CD4-positive, alpha-beta T cell treated with Interleukin-4 for 4 hours (primary cell): ENCODE results near the gene ATG7.

Experiments
- DNase-seq: peaks from one replicate; pipeline ENCODE4 v3.0.0-alpha.2; 2020

ATG7 gene

DNA sequence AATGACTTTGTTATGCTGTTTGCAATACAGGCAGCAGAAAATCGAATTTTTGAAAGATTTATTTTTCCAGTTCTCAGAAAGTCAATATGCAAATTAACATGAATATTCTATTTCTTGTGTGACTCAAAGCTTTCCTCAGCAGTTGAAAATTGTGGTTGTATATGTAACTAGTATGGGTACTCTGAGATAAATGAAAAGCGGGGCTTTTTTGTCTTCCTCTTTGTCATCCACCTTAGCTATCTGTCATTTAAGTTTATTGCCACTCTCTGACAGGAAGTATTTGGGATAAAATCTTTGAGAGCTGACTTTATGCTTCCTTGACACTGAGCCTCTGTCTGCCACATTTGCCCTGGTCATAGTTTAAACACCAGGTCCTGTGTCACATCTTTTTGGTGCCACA is 91.5 kb downstream of the ATG7 start:
- no peak for DNase-seq

DNA sequence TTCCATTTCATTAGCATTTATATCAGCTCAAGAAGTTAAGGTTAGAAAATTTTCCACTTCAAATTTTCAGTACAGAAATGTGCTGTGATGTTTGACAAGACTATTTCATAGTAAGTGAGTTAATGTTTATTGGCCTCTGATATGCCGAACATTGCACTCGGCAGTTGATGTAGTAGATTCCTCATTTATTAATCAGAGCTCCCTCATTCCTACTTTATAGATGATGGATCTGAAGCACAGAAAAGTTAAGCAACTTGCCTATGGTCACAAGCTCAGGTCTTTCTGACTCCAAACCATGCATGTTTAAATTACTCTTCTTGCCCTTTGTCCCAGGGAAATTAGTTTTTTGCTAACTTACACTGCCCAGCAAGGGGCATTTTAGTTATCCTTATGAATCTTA is 92.0 kb downstream of the ATG7 start:
- no peak for DNase-seq

DNA sequence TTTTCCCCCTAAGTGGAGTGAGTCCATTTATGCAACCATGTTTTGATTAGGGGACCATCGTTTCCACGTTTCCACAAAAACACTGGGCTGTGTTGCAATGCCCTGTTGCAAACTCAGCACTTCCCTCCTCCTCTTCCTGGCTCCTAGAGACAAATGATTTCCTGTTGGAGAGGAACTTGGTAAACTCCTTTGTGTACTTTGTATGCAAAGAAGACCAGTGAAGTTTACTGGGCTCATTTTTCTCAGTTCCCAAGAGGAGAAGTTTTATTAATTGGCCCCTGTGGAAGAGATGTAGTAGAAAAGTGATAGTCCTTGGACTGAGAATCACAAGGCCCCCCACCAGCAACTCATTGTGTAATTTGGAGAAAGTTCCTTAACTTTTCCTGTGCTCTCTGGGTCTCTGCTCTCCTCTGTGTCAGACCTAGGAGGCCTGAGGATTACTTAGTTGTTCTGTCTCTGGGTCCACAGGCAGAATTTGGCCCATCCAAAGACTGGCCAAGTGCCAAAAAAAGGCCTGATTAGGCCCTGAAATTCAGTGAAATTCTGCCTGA is 95.0 kb downstream of the ATG7 start:
- DNase-seq: no peak

DNA sequence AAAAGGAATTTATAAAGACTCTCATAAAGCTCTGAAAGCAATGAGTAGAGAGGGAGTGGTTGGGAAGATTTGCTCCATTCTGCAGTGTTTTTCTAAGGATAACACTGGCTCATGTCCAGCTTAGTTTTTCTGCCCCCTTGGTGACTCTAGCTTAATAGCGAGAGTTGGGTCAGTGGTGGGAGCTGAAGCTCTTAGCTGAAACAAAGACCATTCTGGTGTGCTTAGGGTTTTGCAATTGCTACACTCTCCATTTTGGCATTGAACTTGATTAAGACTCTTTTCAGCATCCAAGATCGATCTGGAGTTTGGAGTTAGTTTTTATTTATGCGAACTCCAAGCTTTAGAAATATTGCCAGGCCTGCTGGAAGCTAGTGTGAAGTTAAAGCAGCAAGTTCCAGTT is 98.0 kb downstream of the ATG7 start:
- DNase-seq: no peak

DNA sequence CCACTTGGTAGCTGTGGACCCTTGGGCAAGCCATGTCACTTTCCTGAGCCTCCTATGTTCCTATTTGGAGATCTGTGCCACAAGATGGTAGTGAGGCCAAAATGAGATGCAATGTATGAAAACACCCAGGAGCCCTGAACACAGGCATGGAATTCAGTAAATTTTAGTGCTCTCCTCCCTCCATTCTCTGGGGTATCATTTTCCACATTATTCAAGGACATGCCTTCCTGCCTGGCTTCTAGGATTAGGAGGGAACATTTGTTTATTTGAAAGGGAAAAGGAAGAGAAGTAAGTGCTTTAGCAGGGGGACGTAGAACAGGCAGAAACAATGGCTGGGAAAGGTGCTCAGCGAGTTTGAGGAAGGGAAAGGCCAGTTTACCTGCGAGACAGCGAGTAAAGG is 98.8 kb downstream of the ATG7 start:
- DNase-seq: no peak

DNA sequence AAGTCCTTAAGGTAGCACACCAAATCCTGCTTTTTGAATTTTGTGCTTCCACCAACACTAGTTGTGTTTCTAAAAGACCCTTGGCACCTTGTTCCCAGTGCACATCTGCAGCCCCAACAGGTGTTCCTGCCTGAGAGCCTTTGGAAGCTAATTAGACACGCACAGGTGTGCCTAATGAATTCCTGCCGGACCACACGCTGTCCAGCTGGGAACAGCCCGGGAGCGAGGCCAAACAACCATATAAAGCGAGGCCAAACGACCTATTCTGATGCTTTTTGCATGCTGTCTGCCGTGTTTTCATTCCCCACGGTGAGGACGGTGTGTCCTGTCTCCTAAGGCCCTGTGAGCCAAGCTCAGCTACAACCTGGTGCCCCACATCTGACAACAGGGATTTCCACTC is 99.5 kb downstream of the ATG7 start:
- no peak for DNase-seq

DNA sequence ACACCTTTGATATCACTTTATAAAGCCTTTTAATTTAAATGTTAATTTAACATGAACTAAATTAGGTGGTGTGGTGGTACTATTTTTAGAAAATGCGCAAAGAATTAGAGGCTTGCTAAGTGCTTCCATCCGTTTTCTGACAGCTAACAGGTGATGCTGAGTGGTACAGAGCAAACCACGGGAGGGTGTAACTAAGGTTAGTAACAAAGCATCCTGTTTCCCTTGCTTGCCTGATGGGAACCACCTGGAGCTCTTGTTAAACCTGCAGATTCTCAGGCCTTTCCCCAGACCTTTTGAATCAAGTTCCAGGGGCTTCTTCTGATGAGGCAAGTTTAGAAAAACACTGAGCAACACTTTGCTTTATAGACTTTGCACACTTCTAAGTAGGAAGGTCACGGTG is 101.0 kb downstream of the ATG7 start:
- DNase-seq: no peak

DNA sequence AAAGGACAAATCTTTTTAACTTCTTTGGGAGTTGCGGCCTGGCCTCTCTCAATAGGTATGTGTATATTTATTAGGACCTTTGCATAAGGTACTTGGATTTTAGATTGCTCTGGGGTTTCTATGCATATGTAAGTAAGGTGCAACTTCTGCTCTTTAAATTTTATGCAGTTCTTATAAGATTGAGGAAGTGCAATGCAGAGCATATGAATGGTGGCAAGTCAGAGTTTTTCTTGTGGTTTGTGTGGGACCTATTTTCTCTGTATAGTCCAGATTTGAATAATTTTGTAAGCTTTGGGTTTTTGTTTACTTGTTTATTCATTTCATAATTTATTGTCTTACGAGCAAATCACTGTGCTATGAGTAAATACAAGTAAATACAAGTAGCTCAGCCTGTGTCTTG is 101.5 kb downstream of the ATG7 start:
- no peak for DNase-seq

DNA sequence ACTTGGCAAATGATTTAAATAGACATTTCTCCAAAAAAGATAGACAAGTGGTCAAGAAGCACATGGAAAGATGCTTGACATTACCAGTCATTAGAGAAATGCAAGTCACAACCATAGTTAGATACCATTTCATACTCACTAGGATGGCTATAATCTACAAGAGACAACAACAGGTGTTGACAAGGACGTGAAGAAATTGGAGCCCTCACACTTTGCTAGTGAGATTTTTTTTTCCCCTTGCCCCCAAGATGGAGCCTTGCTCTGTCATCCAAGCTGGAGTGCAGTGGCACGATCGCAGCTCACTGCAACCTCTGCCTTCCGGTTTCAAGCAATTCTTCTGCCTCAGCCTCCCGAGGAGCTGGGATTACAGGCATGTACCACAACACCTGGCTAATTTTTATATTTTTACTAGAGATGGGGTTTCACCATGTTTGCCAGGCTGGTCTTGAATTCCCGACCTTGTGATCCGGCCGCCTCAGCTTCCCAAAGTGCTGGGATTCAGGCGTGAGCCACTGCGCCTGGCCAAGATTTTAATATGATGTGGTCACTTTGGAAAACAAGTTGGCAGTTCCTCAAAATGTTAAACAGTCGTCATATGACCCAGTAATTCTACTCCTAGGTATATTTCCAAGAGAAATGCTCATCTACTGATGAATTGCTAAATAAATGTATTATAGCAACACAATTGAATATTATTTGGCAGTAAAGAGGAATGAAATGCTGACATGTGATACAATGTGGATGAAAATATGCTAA is 103.3 kb downstream of the ATG7 start:
- DNase-seq: no peak

DNA sequence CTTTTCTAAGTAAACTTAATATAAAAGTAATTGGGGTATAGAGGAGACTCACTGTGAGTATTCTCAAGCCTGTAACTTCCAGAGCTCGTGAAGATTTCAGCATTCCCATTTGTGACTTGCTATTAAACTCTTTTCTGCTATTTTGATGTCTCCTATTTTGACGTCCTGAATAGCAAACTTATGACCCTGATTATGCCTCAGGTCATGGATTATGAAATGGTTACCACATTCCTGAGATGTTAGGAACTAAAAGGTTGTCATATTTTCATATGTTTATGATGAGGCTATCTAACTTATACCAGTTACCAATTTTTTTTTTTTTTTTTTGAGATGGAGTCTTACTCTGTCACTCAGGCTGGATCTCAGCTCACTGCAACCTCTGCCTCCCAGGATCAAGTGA is 105.5 kb downstream of the ATG7 start:
- no peak for DNase-seq

DNA sequence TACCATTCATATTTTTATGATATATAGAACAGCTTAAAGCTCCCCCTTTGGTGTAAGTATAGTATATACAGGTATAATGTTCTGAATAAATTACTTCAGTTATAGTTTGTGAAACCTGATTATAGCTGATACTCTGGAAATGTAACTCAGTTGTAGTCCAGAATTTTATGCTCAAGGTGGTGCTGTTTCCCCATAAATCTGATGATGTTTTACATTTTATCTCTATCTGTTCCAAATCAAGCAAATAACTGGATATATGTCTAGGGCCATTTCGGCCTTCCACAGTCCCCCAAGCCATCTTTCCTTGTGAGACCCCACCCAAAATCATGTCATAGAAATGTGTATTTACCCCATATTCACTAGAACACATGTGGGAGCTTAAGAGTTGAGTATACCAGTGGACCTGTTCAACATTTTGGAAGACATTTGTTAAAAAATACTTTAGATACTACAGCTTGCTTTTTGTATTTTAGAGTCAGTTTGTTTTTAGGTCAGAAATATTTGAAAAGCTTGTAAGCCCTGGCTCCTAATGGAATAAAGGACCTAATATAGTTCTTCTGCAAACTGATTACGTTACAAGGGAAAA is 107.1 kb downstream of the ATG7 start:
- DNase-seq: peak; percentile 25

DNA sequence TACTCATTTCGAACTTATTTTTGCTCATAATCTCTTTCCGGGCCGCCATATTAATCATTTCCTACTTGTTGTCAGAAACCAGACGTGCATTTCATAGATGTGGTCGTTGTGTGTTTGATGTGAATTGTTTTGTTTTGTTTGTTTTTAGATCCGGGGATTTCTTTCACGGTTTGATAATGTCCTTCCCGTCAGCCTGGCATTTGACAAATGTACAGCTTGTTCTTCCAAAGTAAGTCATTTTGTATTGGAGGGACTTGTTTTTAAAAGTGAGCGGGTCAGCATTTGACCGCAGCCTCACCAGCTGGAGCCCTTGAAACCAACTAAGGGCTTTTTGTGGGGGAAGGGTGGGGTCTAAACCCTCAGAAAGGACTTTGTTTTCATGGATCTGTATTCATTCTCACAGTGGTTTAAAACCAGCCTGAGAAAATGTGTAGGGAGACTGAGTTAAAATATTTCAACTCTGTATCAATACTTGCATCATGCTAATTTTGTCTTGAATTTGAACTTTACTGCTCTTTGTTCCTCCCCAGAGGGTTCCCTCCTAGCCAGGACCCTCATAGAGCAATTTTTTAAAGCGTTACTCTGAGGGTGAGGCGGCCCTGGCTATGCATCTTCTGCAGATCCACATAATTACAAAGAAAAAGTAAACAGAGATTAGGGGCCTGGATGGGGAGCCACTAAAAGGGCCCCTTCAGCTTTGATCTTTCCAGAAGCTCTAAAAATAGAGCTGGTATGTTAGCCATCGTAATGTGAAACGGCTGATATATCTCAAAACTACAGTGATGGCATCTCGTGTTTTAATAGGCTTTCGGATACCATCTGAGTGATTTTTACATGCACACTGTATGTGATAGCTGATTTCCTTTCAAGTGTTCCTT is 107.9 kb downstream of the ATG7 start:
- DNase-seq: no peak

DNA sequence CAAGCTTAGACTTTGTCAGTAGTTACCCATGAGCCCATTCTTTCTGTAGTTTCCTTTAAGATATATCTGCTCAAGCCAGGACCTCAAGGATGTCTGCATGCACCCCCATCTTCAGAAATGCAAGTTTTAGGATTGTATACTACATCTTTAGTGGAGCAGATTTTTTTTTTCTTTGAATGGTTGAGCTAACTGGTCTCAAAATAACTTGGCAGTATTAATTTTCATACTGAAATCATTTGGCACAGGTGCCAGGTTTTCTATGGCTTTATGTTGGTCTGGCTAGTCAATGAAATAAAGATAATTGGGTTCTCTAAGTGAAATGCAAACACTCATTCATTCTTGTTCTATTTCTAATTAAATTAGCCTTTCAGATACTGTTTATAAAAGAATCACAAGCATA is 108.9 kb downstream of the ATG7 start:
- no peak for DNase-seq

DNA sequence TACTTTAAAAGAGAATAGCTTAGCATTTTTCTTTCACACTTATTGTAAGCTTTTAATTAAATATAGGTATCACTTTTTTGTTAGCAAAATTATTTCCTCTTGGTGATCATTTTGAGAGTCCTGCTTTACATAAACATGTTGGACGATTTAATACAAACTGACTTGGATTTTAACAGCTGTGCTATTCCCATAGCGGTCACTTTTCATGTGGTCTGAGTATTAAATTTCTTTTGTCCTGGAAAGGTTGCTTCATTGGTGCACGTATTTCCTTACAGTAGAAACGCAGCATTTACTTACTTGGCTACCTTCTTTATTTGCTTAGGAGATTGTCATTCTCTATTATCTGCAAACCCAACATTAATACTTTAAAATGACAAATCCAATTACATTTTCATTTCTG is 109.4 kb downstream of the ATG7 start:
- DNase-seq: no peak

DNA sequence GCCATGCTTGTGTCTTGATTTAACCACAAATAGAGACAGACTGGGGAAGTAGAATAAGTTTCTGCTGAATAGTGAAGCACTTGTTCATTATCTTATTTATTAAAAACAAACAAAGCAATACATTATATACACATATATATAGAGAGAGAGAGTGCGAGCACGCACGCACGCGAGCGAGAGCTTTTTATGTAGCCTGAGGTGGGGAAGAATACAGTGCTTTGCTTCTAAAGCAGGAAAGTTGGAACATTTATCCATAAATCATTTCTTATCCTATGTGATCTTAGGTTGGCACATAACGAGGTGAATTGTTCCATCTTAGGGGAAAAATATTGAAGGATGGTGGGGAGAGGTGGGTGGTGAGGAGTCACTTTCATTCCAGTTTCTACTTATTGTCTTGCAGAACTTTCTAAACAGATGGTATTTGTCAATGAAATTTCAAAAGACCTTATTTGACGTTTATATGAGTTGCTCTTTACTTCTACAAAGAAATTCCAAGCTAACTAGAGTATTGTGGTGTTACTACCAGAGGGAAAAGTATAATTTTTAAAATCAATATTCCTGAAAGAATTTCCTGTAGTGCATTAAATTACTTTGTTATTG is 110.0 kb downstream of the ATG7 start:
- DNase-seq: no peak

DNA sequence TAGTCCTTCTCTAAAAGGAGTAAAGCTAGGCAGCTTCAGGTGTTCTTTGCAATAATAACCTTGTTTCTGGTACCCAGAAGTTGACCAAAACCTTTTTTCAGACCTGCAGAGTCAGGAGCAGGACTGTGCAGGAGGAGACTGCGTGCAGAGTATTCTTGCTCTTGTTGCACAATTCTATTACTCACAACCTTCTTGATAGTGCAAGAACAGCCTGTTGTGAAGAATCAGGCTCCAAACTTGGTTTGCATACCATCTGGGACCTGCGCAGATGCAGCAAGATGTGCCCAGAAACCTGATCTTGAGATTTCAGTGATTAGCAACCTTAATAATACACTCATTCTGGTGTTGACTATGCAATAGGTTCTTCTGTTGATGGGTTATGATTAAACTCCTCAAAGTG is 111.9 kb downstream of the ATG7 start:
- DNase-seq: no peak

DNA sequence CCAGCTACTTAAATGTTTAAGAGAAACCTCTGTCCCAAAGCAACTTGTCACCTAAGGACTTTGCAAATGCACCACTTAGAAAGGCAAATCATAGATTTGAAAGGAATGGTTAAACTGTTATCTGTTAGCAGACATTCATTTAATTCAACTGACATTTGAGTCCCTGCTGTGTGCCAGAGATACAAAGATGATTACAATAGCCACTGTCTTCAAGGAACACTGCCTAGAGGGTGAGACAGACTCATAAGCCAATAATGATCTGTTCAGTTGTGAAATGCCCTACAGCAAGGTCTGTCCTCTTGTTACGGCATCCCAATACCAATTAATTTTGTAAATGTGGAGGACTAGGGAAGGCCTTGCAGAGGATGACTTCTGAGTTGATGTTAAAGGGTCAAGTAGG is 113.1 kb downstream of the ATG7 start:
- no peak for DNase-seq

DNA sequence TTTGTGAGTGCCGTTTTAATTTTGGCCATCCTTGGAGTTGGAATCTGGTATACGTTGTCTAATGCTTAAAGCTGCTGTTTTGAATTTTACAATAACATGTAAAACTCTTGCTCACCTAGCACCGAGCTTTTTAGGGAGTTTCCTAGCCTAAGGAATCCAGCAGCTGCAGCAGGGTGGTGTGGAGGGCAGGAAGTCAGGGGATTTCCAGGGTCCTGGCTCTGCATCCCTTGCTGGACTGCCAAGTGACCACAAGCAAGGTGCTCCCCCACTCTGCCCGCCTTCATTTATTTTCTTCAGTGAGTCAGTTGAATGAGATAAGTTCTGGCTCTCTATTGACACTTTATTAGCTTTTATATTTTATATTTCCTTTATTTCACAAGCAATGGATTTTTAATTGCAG is 113.7 kb downstream of the ATG7 start:
- DNase-seq: no peak

DNA sequence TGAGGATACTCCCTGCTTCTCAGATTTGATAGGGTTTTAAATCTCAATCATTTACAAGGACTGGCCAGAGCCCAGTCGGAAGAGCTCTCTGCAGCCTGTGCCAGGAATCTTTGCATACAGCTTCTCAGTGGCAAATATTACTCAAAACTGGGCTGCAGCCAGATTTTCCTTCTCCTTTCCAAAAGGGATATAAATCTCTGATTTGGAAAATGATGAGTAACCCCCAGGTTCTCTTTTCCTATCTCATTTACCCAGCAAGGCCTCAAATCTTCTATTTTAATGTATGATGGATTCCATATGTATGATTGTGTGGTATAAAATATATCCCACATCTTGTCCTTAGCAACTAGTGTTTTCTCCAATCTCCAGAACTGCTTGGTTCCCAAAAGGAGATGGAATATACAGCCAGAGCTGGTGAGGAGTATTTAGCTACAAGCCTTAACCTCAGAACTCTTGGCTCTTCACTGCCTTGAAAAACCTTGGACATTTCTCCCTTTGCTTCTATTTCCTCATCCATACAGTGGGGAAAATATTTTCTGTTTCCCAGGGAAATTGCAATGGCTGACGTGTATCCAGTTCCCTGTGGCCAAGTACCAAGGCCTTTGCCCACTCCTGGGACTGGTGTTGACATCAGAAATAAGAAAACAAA is 114.4 kb downstream of the ATG7 start:
- DNase-seq: no peak

DNA sequence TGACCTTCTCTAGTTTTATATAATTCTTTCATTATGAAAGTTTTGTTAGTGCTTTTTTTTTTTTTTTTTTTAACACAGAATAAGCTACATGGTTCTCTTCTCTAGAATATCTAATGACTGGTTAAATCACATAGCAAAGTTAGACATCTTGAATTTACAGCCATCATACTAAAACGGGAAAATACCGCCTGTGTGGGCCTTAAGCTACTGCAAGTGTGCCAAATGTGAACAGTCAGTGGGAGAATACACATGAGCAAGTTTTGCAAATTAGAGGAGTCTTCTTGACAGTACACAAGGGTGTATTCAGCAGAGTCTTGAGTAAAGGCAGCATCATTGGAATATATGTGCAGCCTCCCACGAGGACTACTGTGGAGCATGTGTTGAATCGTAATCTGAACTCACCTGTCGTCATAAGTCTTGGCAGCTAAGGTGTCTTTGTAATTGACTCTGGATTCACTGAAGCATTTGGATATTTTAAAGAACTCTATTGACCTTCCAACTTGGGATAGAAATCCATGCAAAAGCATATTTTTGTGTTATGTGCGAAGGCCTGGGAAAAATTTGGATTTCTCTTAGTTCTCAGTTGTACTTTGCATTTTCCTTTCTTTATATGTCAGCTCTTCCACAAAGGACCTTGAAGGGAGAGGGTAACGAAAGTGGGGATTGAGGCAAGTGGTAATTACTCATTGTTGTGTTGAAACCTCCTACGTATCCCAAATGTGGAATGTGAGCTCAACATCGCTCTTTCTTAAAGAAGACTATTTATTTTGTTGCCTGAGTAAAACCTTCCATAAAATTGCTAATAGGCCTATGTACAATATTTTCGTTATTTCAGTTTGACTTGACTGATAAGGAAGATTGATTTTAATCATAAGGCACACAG is 117.4 kb downstream of the ATG7 start:
- no peak for DNase-seq

DNA sequence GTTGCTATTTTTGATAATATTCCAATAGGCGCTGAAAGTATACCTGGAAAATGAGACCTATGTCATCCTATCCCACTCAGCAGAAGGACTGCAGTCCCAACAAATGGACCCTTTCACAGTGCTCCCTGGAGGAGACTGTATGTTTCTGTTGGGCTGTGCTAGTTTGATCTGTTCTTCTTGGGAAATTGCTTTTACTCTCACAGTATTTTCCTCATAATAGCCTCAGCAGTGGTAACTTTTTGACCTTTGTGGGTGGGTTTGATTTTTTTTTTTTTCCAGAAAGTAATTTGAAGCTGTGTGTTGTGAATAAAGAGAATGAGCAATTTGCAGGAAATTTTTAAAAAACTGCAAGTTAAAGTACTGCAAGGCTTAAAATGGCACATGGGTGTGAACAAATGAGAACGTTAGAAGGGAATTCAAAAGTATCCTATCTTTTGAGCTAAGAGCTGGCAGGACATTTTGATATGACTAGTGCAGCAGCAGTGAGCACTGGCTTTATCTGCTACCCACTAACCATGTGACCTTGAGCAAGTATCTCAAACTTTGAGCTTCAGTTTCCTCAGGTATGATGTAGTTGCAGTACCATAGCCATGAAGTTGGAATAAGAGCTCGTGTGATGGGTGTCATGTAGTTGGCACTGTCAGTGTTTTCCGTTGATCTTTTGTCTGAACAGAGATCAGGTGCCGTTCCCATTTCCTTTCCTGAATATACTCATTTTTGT is 118.4 kb downstream of the ATG7 start:
- no peak for DNase-seq
